Right cardiac atrium (tissue), 5 donors: ENCODE results near the gene THBS4. TPM values are rescaled to one million over a fixed set of nuclear protein-coding genes. Genes with fewer than 3 reads are reported as not detected.
"Not testable (repeated sequence)": the region's sequence is repeated elsewhere in the genome, so short reads cannot be mapped to it uniquely, and the experiment has no call there.

Experiments
- ATAC-seq, 2 donors: fragments of 200-7000 bp; cut with Tn5 transposase; one replicate each; pipeline versions ENCODE4 v1.8.0 to v1.9.1; 2020; ENCODE audit warnings: moderate library complexity in 2 of 2, mild to moderate bottlenecking in 1 of 2
- DNase-seq, 3 donors: peaks; one replicate each; pipeline ENCODE4 v3.0.0-alpha.2; 2020
- H3K27ac ChIP-seq: one replicate; pipeline ENCODE4 v1.5.1; 2013; ENCODE audit warnings: mild to moderate bottlenecking, low read length, control low read depth, moderate library complexity
- H3K27me3 ChIP-seq: one replicate; pipeline ENCODE4 v1.6.1; 2013; ENCODE audit not compliant: control insufficient read depth, insufficient read depth
- H3K4me1 ChIP-seq: one replicate; pipeline ENCODE4 v1.6.1; 2013; ENCODE audit warnings: low read length; ENCODE audit not compliant: control insufficient read depth, insufficient read depth
- H3K4me3 ChIP-seq: one replicate; pipeline ENCODE4 v1.5.1; 2013; ENCODE audit warnings: low read length, control low read depth
- H3K9me3 ChIP-seq: one replicate; pipeline ENCODE4 v1.6.1; 2013; ENCODE audit warnings: low read length; ENCODE audit not compliant: control insufficient read depth
- WGBS: extraction: QIAGEN DNeasy Blood & Tissue Kit; methylation state at CpG from one replicate; pipeline ENCODE4 v1.1.7; 2013; 5-methylcytosine and 5-hydroxymethylcytosine counted together
- intact Hi-C, 4 donors: fragments of 100-400 bp; cut with DNase I; formaldehyde crosslinking; loops; one replicate each; pipeline versions ENCODE4 v1.11.0 to v1.14.0; 2022 to 2023
- polyA plus RNA-seq: library from polyadenylated mRNA; stranded (reverse); fragments of 200-250 nt; gene quantifications from one replicate; pipeline ENCODE4 v1.2.3, GENCODE V29; 2013
- total RNA-seq, 4 donors: library from RNA; stranded (reverse); fragmentation: NEBNext Ultra II Directional; extraction: Animal tissue kit (Norgen Biotek cat#: 25700); gene quantifications; one replicate each; pipeline ENCODE4 v1.2.1, GENCODE V29; 2021
- donor health status: healthy with polysubstance abuse.
- donor health status: DM: no; HTN: yes; CAD: no.
- donor health status: DM: no; HTN: no; CAD: no.
- donor health status: DM: no; HTN: yes; CAD: no; lungs with severe emphysema.
- donor health status: DM: yes; HTN: yes; CAD: no.

THBS4 gene
- total and polyA plus RNA-seq, 5 donors: 2.6 to 9.1 (median 4.5) TPM

- ATAC-seq (peak in 1 of 2 donors; percentile 44), DNase-seq (no peak)
- 71% methylated on average over 3 of the region's 3 CpGs for WGBS
- H3K27ac ChIP-seq: no peak overlapping the region
- no peaks in the 10 kb centered on the region for H3K9me3 ChIP-seq
- H3K4me1 ChIP-seq: peaks cover 2% of the 10 kb centered on the region
- H3K27me3 ChIP-seq: no peaks in the 10 kb centered on the region
- no peak overlapping the region for H3K4me3 ChIP-seq
- intact Hi-C loops: no loop called here
Measured at GRCh38 chr5:80077051-80077714, 42.0 kb downstream of the THBS4 start.

- 77% methylated on average over 4 of the region's 4 CpGs for WGBS
- intact Hi-C loops: no loop called here
- Histone ChIP-seq H3K27me3 (no peaks in the 10 kb centered on the region), H3K9me3 (no peaks in the 10 kb centered on the region), H3K4me1 (peaks cover 2% of the 10 kb centered on the region), H3K27ac (no peak overlapping the region), H3K4me3 (no peak overlapping the region)
- ATAC-seq (no peak), DNase-seq (no peak)
Measured at GRCh38 chr5:80078921-80079320, 43.8 kb downstream of the THBS4 start.

GRCh38 chr5:80082281-80082680, 47.1 kb downstream of the THBS4 start:
- no peak for DNase-seq
- ATAC-seq: no peak
- 89% methylated on average over 15 of the region's 15 CpGs for WGBS
- Histone ChIP-seq H3K27me3 (no peaks in the 10 kb centered on the region), H3K4me1 (no peaks in the 10 kb centered on the region), H3K4me3 (no peak overlapping the region), H3K27ac (no peak overlapping the region), H3K9me3 (no peaks in the 10 kb centered on the region)
- intact Hi-C loops: loop anchor here in 2 of 4 donors (5.0 to 10.0 kb wide), 2 partner anchors 225 to 227 kb away; no protein-coding TSS in a partner anchor

GRCh38 chr5:80082731-80083100, 47.6 kb downstream of the THBS4 start:
- Histone ChIP-seq H3K4me1 (no peaks in the 10 kb centered on the region), H3K4me3 (peak overlapping the region; percentile 52), H3K27ac (no peak overlapping the region), H3K27me3 (no peaks in the 10 kb centered on the region), H3K9me3 (no peaks in the 10 kb centered on the region)
- 3% methylated on average over 16 of the region's 16 CpGs for WGBS
- DNase-seq (peak; percentile 79 to 90 (median 87)), ATAC-seq (peak; percentile 91 to 93)
- intact Hi-C loops: loop anchor here in 2 of 4 donors (5.0 to 10.0 kb wide), 2 partner anchors 225 to 228 kb away; no protein-coding TSS in a partner anchor

- H3K4me3 ChIP-seq: peak overlapping the region; percentile 52
- intact Hi-C loops: loop anchor here in 2 of 4 donors (5.0 to 10.0 kb wide), 2 partner anchors 226 to 228 kb away; no protein-coding TSS in a partner anchor
- 16% methylated on average over 19 of the region's 19 CpGs for WGBS
- H3K9me3 ChIP-seq: no peaks in the 10 kb centered on the region
- ATAC-seq: peak; percentile 85 to 90
- peak in 2 of 3 donors; percentile 31 to 47 for DNase-seq
- H3K27me3 ChIP-seq: no peaks in the 10 kb centered on the region
- H3K4me1 ChIP-seq: no peaks in the 10 kb centered on the region
- peak overlapping the region; percentile 77 for H3K27ac ChIP-seq
Measured at GRCh38 chr5:80083101-80083890, 48.1 kb downstream of the THBS4 start.

GRCh38 chr5:80090884-80091166, 55.7 kb downstream of the THBS4 start:
- DNase-seq: no peak
- 93% methylated on average over 5 of the region's 5 CpGs for WGBS
- no peaks in the 10 kb centered on the region for H3K4me1 ChIP-seq
- H3K4me3 ChIP-seq: no peak overlapping the region
- H3K9me3 ChIP-seq: no peaks in the 10 kb centered on the region
- H3K27me3 ChIP-seq: no peaks in the 10 kb centered on the region
- ATAC-seq: no peak
- no peak overlapping the region for H3K27ac ChIP-seq
- intact Hi-C loops: loop anchor here (2.0 to 10.0 kb wide), 4 partner anchors 184 to 216 kb away; no protein-coding TSS in a partner anchor

GRCh38 chr5:80091792-80092192, 56.6 kb downstream of the THBS4 start:
- not testable (repeated sequence) for H3K27me3 ChIP-seq, H3K4me3 ChIP-seq, H3K9me3 ChIP-seq, H3K4me1 ChIP-seq, H3K27ac ChIP-seq
- peak; percentile 64 to 73 for ATAC-seq
- WGBS: 29% methylated on average over 15 of the region's 15 CpGs
- peak in 2 of 3 donors; percentile 68 to 78 for DNase-seq
- intact Hi-C loops: loop anchor here (2.0 to 10.0 kb wide), 4 partner anchors 183 to 216 kb away; no protein-coding TSS in a partner anchor

- Histone ChIP-seq H3K4me3 (no peak overlapping the region), H3K9me3 (no peaks in the 10 kb centered on the region), H3K4me1 (no peaks in the 10 kb centered on the region), H3K27ac (no peak overlapping the region), H3K27me3 (no peaks in the 10 kb centered on the region)
- intact Hi-C loops: loop anchor here (2.0 to 10.0 kb wide), 4 partner anchors 182 to 215 kb away; no protein-coding TSS in a partner anchor
- ATAC-seq (no peak), DNase-seq (no peak)
- WGBS: 88% methylated on average over 8 of the region's 8 CpGs
Measured at GRCh38 chr5:80092486-80093107, 57.4 kb downstream of the THBS4 start.

- DNase-seq (no peak), ATAC-seq (no peak)
- Histone ChIP-seq H3K4me1 (no peaks in the 10 kb centered on the region), H3K4me3 (no peak overlapping the region), H3K27ac (no peak overlapping the region), H3K9me3 (no peaks in the 10 kb centered on the region), H3K27me3 (no peaks in the 10 kb centered on the region)
- WGBS: 58% methylated on average over 8 of the region's 8 CpGs
- intact Hi-C loops: loop anchor here (2.0 to 10.0 kb wide), 4 partner anchors 181 to 214 kb away; no protein-coding TSS in a partner anchor
Measured at GRCh38 chr5:80093796-80094195, 58.6 kb downstream of the THBS4 start.

- no peak for DNase-seq
- WGBS: 50% methylated on average over 5 of the region's 5 CpGs
- no peak for ATAC-seq
- intact Hi-C loops: loop anchor here (5.0 to 10.0 kb wide), 3 partner anchors 181 to 213 kb away; no protein-coding TSS in a partner anchor
- Histone ChIP-seq H3K4me1 (no peaks in the 10 kb centered on the region), H3K4me3 (no peak overlapping the region), H3K27ac (no peak overlapping the region), H3K9me3 (no peaks in the 10 kb centered on the region), H3K27me3 (no peaks in the 10 kb centered on the region)
Measured at GRCh38 chr5:80094236-80094738, 59.1 kb downstream of the THBS4 start.
